ENCODE data around the gene RCBTB2.

DNA sequence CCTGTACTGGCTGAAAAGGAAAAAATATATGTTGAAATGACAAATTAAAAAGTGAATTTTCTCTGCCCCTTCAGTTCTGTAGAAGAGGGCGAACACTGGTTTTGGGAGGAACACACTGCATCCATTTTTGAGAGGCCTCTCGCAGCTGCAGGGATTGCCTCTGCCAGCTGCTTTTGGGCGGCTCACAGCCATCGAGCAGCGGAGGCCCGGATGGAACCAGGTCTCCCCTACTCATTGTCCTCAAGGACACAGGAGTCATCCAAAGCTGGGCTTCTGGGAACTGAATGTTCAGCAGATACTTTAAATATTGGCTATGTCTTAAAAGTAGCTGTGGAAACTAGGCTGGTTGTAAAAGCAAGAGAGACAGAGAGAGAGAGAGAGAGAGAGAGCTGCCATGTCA lies 17.1 kb downstream of the RCBTB2 start:
- no peak for TF ChIP-seq CTCF (conservative IDR thresholded peaks at IDR 0.05; ENCODE audit: low read length)
- TF ChIP-seq EZH2phosphoT487 (IDR thresholded peaks at IDR 0.05; ENCODE audit: borderline replicate concordance), result no peak

All from Loucy (cell line).